Stimulated activated CD8-positive, alpha-beta memory T cell treated with anti-CD3 and anti-CD28 coated beads, Interleukin-12 subunit alpha, Interleukin-12 subunit beta, amount 100 ng/mL, for 4 hours (primary cell): ENCODE results near the gene FBXW12.
"Not testable (repeated sequence)": the region's sequence is repeated elsewhere in the genome, so short reads cannot be mapped to it uniquely, and the experiment has no call there.

Source experiments
- DNase-seq: peaks from one replicate; pipeline ENCODE4 v3.0.0-alpha.2; 2020; ENCODE audit warnings: low read depth

Gene FBXW12

DNA sequence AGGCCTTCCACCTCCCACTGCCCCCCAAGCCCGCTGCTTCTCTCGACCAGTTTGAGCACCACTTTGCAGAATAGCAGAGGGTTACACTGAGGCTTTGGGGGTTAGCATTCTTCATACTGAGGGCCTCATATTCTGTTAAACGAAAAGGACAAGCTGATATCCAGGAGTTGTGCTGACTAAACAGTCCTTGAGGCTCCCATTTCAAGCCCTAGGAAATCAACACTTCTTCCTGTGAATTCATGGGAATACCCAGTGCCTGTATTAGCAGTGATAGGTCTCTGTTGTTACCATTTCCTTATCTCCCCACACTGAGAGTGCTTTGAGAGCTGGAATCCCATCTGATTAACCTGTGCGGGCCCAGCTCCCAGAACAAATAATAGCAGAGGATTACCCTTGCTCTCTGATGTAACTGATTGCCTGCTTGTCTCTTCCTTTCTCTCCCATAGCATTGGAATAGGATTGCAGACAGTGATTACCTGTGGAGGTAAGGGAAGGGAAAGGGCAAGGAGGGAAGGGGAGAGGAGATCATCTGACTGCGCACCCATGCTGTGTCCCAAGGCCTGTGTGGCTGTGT is 930 bp downstream of the FBXW12 start:
- no peak for DNase-seq

GRCh38 chr3:48387634-48388033 is 15.6 kb downstream of the FBXW12 start:
- DNase-seq, result no peak

- no peak for DNase-seq
These were observed 16.9 kb downstream of the FBXW12 start for GRCh38 chr3:48388966-48389365.

DNA sequence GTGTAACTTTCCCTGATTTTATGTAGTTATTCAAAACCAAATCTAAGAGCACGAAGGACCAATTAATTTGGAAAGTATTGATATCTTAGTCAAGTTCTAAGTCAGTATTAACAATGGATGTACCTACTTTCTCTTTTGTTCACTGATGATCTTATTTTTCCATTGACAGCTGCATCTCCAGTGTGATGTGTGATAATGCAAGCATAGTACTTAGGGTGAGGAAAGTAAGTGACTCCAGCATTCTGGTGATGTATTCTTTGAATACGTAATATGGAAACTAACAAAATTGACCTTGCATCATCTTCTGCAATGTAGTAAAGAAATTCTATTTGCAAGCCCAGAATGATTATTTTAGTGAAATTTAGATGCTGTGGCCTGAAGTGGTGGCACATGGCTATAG is 22.4 kb downstream of the FBXW12 start:
- DNase-seq, result no peak

DNA sequence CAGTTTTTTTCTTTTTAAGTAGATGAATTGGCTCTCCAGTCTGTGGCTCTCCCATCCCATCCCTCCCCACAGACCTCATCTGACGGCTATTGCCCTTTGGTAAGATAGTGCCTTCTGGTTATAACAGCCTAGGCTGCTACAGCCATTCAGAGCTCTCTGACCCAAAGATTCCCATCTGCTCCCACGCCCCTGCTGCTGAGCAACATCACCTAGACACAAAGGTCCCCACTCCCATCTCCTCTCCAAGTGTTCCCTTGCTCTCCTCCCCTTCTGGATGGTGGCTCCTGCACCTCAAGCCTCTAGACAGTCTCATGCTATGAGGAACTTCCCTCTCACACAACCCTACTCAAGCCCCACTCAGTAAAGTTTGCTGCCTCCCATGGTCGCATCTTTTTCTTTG is 23.7 kb downstream of the FBXW12 start:
- DNase-seq, result no peak

- DNase-seq, result no peak
These were observed 26.0 kb downstream of the FBXW12 start for GRCh38 chr3:48397767-48398681.

- DNase-seq, result no peak
These were observed 26.8 kb downstream of the FBXW12 start for GRCh38 chr3:48398701-48399386.

GRCh38 chr3:48399387-48400172 is 27.6 kb downstream of the FBXW12 start:
- no peak for DNase-seq

- peak; percentile 15 for DNase-seq
These were observed 28.9 kb downstream of the FBXW12 start for GRCh38 chr3:48400824-48401433.

DNA sequence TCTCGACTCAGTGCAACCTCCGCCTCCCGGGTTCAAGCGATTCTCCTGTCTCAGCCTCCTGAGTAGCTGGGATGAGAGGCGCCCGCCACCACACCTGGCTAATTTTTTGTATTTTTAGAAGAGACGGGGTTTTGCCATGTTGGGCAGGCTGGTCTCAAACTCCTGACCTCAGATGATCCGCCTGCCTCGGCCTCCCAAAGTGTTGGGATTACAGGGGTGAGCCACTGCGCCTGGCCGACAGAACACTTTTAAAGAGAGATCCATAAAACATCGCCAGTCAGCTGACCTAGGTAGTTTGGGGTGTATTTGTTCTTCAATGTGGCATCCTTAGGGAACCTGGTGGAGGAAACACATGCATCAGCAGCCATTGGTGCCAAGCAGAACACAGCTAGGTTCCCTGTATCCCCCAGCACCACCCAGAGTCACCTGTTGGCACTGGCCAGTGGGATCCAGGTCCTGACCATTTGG is 29.4 kb downstream of the FBXW12 start:
- not testable (repeated sequence) for DNase-seq

DNA sequence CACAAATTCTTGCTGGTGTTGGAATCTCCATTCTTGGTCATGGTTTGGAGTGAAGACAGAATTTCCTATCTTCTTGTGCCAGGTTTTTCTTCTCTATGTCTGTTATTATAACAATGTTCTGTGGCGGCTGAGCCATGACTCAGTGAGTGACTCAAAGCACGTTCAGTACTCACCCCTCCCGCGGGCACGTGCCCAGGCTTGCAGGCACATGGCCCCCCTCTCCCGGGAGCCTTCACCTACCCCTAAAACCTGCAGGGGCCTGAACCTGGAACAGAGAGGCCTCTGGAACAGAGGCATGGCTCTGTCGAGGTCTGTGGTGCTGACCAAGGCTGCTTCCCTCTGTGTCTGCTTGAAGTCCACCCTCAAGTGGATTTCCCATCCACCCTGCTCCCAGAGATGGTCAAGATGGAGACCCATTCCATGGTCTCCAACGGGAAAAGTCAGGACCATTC is 30.3 kb downstream of the FBXW12 start:
- no peak for DNase-seq

DNA sequence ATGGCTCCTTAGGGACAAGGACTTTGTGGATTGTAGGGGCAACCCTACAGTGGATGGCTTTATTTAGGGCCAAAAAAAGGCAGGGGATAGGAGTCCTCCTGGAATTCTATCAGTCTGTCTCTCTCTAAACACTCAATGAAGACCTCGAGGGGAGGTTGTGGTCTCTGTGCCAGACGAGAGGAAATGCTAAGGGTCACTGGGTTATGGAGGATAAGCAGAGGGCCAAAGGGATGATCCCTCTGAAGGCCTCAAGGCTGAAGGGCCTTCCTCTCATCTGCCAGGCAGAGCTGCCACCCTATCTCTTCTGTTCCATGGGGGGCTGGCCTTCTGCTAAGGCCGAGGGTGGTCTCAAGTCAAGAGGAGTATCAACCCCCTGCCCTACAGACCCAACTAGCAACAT is 30.9 kb downstream of the FBXW12 start:
- no peak for DNase-seq

DNA sequence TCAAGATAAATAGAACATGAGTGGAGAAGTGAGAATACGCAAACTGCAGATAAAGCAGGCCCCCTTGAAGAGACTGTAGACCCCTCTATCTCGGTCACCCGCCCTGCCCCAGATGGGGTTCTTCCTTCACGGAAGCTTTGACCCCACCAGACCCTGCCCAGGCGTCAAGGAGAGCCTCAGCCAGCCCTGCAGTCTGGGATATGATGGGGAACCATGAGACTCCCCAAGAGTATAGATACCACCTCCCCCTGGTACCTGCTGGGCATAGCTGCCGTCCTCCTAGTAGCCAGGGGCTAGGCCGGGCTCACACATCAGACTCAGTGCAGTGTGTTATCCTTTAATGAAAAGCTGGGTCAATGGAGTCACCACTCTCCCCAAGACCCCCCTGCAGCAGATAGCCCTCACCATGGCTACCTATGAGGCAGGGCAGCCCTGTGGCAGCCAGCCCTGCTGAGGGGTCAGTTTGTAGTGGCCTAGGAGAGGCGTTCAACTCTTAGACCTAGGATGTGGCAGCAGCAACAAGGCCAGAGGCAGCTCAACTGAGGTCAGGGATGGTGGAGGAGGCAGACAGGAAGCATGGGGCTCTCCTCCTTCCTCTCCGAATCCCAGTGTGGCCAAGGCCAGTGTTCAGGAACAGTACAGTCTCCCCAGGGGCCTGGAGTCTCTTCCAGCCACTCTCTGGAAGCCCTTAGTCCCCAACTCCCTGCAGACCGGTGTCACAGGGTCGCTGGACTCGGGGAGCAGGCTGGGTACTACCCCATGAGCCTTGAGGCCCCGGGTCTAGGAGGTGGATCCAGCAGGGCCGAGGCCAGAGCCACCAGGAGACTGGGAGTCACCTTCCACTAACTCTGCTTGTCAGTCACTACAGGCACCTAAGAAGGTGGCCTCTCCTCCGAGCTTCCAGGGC is 31.8 kb downstream of the FBXW12 start:
- no peak for DNase-seq

DNA sequence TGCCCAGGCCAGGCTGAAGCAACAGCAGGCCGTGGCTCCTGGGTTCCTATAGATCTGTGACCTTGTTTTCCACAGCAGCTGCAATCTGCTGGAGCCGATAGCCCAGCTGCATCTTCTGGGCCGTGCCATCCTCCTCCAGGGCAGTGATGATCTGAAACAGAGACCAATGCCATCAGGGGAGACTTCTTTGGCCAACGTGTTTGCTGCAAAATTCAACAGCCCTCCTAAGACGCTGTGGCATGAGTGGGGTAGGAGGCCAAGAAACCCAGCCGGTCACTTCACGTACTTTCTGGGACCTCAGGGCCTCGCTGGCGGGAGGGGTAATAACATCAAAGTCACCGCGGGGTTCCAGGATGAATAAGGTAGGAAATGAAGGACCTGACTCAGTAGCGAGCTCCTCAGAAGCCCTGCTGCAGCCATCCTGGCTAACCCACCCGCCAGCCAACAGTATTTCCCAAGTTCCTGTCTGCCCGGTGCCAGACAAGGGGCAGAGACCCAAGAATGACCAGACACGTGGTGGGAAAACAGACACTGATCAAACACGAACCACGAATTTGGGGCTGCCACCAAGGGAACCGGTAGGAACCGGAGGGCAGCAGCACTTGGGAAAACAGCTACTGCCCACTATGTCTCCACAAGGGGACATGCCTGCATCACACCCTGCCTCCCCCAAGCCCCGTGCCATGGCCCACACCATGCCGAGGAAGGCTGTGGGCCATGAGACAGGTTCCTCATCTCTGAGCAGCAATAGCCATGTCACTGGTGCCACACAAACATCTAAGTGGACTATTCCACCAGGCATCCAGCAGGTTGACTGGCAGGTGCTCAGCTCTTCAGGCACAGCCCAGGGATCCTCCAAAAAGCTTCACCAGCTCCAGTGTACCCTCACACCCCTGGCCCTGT is 32.7 kb downstream of the FBXW12 start:
- DNase-seq, result no peak

- DNase-seq, result no peak
These were observed 33.4 kb downstream of the FBXW12 start for GRCh38 chr3:48405343-48405881.

DNA sequence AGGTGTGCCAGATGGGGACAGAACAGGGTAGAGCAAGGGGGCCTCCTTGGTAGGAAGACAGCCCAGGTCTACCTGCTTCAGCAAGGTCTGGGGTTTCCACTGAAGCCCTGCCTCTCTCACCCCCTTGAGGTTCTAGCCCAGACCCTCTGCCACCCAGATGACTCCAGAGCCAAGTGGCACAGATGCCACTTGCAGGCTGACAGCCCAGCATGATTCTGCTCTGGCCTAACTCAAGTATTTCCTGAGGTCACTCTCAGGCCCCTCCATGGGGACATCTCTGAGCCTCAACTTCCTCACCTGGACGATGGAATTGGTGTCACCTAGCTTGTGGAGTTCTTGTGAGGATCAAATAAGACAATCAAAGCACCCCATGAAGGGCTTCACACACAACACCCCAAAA is 34.0 kb downstream of the FBXW12 start:
- DNase-seq, result no peak

DNA sequence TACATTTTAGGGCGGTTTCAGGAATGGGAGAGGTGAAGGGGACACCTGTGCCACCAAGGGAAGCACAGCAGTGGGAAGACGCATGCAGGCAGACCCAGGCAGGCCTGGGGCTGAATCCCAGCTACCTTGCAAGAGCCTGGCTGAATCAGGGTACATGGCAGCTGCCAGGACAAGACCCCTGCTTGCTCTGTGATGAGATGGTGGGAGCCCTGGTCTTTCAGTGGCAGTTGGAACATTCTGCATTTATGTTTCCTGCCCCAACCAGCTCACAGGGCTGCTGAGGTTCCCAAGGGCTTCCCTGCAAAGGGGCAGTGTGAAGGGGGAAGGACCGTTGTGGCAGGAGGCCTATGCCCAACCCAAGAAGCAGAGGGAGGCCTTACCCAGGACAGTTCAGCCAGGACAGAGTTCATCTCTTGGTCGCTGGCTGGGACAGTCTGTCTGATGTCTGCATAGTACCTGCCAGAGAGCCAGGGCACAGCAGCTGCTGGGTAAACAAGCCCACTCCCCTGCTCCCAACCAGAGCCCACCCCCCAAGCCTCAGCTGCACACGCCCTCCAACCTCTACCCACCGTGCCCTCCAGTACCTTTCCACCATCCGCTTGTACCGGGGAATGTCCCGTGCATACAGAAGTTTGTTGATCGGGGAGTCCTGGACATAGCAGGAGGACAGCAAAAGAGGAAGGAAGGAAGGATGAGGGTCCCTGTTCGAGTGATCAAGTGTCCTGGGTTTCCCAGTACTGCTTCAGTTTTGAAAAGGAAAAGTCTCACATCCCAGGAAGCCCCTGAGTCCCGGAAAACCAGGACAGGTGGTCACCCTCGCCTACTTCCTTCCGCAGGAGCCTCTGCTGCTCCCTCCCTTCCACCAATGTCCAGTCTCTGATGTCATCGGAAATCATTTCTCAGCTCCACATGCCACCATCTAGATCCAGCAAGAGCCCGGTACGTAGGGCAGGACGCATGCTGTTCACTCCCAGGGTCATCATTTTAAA is 34.7 kb downstream of the FBXW12 start:
- no peak for DNase-seq

GRCh38 chr3:48407542-48408099 is 35.6 kb downstream of the FBXW12 start:
- no peak for DNase-seq
